ENCODE data around the gene KDM4C. TPM values are rescaled to one million over a fixed set of nuclear protein-coding genes. Genes with fewer than 3 reads are reported as not detected.
A peak's percentile ranks its signal among the peaks of the same experiment; 100 is the strongest.
"Not testable (repeated sequence)": the region's sequence is repeated elsewhere in the genome, so short reads cannot be mapped to it uniquely, and the experiment has no call there.

KDM4C gene
- total RNA-seq, 1 experiment from 2014 or later = 16.8 TPM

- TF ChIP-seq JUND (IDR thresholded peaks at IDR 0.05) (no peak), EGR1 (IDR thresholded peaks at IDR 0.05; ENCODE audit: low read depth) (no peak), CBX3 (IDR thresholded peaks at IDR 0.05; ENCODE audit: low read depth) (no peak), TCF7L2 (IDR thresholded peaks at IDR 0.05; ENCODE audit: borderline replicate concordance, extremely low read depth, insufficient read depth, insufficient read length) (no peak), EZH2 (IDR thresholded peaks at IDR 0.05) (no peak), ELF1 (IDR thresholded peaks at IDR 0.05; ENCODE audit: borderline replicate concordance, low read depth) (no peak), RAD21 (IDR thresholded peaks at IDR 0.05; ENCODE audit: low read depth) (no peak), MAX (IDR thresholded peaks at IDR 0.05) (no peak), SP1 (IDR thresholded peaks at IDR 0.05; ENCODE audit: low read depth) (no peak), POLR2A (IDR thresholded peaks at IDR 0.05; ENCODE audit: borderline replicate concordance, extremely low read depth, insufficient read depth, insufficient read length) (no peak)
- TF ChIP-seq, protein P1, sequence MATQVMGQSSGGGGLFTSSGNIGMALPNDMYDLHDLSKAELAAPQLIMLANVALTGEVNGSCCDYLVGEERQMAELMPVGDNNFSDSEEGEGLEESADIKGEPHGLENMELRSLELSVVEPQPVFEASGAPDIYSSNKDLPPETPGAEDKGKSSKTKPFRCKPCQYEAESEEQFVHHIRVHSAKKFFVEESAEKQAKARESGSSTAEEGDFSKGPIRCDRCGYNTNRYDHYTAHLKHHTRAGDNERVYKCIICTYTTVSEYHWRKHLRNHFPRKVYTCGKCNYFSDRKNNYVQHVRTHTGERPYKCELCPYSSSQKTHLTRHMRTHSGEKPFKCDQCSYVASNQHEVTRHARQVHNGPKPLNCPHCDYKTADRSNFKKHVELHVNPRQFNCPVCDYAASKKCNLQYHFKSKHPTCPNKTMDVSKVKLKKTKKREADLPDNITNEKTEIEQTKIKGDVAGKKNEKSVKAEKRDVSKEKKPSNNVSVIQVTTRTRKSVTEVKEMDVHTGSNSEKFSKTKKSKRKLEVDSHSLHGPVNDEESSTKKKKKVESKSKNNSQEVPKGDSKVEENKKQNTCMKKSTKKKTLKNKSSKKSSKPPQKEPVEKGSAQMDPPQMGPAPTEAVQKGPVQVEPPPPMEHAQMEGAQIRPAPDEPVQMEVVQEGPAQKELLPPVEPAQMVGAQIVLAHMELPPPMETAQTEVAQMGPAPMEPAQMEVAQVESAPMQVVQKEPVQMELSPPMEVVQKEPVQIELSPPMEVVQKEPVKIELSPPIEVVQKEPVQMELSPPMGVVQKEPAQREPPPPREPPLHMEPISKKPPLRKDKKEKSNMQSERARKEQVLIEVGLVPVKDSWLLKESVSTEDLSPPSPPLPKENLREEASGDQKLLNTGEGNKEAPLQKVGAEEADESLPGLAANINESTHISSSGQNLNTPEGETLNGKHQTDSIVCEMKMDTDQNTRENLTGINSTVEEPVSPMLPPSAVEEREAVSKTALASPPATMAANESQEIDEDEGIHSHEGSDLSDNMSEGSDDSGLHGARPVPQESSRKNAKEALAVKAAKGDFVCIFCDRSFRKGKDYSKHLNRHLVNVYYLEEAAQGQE (IDR thresholded peaks at IDR 0.05; ENCODE audit: low read depth) = no peak
- TF ChIP-seq, protein P2, sequence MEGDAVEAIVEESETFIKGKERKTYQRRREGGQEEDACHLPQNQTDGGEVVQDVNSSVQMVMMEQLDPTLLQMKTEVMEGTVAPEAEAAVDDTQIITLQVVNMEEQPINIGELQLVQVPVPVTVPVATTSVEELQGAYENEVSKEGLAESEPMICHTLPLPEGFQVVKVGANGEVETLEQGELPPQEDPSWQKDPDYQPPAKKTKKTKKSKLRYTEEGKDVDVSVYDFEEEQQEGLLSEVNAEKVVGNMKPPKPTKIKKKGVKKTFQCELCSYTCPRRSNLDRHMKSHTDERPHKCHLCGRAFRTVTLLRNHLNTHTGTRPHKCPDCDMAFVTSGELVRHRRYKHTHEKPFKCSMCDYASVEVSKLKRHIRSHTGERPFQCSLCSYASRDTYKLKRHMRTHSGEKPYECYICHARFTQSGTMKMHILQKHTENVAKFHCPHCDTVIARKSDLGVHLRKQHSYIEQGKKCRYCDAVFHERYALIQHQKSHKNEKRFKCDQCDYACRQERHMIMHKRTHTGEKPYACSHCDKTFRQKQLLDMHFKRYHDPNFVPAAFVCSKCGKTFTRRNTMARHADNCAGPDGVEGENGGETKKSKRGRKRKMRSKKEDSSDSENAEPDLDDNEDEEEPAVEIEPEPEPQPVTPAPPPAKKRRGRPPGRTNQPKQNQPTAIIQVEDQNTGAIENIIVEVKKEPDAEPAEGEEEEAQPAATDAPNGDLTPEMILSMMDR (IDR thresholded peaks at IDR 0.05 in 2 of 3, conservative IDR thresholded peaks at IDR 0.05 in 1 of 3; ENCODE audit: borderline replicate concordance in 1 of 3, insufficient read depth in 1 of 3, low read depth in 2 of 3, low read length in 2 of 3) = no peak
- no peak for ATAC-seq
- Histone ChIP-seq H3K36me3 (ENCODE audit: control insufficient read depth in 1 of 2, insufficient read depth in 2 of 2, low read length in 2 of 2) (no peaks in the 10 kb centered on the region), H3K4me3 (replicated peaks in 1 of 2; ENCODE audit: low read depth in 1 of 2, low read length in 2 of 2) (no peak overlapping the region), H3K9me2 (ENCODE audit: insufficient read depth) (no peaks in the 10 kb centered on the region), H3K27ac (ENCODE audit: low read depth, low read length) (no peak overlapping the region), H3K9ac (ENCODE audit: low read length) (no peak overlapping the region), H2AFZ (ENCODE audit: low read depth, low read length, poor library complexity, severe bottlenecking) (no peak overlapping the region), H3K4me1 (ENCODE audit: control insufficient read depth in 1 of 2, insufficient read depth in 2 of 2, low read length in 2 of 2) (no peaks in the 10 kb centered on the region), H3K79me2 (ENCODE audit: insufficient read depth, low read length) (no peaks in the 10 kb centered on the region; the same call in 1 of the 2 replicates), H3K4me2 (ENCODE audit: low read length) (no peak overlapping the region), H4K20me1 (ENCODE audit: insufficient read depth) (no peaks in the 10 kb centered on the region), H3K27me3 (ENCODE audit: insufficient read depth, low read length) (no peaks in the 10 kb centered on the region), H3K9me3 (ENCODE audit: control insufficient read depth in 1 of 2, insufficient read depth in 1 of 2, low read depth in 1 of 2, low read length in 2 of 2) (no peaks in the 10 kb centered on the region)
- intact Hi-C loops (cut with micrococcal nuclease) = no loop called here
- RAD21 ChIA-PET (ENCODE audit: low non-redundant PET in 1 of 2, low total read pairs in 2 of 2, uncharacterized antibody in 2 of 2, unreplicated experiment in 2 of 2) = no interaction called here
- BruUV-seq (replicated peaks) = no TSS peak
- no peak for DNase-seq (ENCODE audit: low read depth, low spot score)
- POLR2A ChIA-PET = no interaction called here
- CTCF ChIA-PET = interaction anchor here (0.7 kb wide), 1 partner anchor 21 kb away, joined by 3 read pairs; no protein-coding TSS in a partner anchor
These were observed 47.8 kb downstream of the KDM4C start for GRCh38 chr9:6805532-6805931.

DNA sequence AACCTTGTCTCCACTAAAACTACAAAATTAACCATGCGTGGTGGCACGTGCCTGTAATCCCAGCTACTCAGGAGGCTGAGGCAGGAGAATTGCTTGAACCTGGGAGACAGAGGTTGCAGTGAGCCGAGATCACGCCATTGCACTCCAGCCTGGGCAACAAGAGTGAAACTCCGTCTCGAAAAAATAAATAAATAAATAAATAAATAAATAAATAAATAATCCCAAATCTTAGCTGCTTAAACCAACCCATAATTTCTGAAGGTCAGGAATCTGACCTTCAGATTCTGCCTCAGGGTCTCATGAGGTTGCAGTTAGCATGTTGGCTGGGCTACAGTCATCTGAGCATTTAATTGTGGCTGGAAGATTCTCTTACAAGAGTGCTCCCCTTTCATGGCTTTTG lies 48.5 kb downstream of the KDM4C start:
- H3K4me1 ChIP-seq (ENCODE audit: control insufficient read depth in 1 of 2, insufficient read depth in 2 of 2, low read length in 2 of 2); POLR2A ChIA-PET; intact Hi-C loops (cut with micrococcal nuclease); H3K27me3 ChIP-seq (ENCODE audit: insufficient read depth, low read length); H3K4me3 ChIP-seq (replicated peaks in 1 of 2; ENCODE audit: low read depth in 1 of 2, low read length in 2 of 2); H3K27ac ChIP-seq (ENCODE audit: low read depth, low read length); DNase-seq (ENCODE audit: low read depth, low spot score); CTCF ChIA-PET; H3K9ac ChIP-seq (ENCODE audit: low read length); H3K9me3 ChIP-seq (ENCODE audit: control insufficient read depth in 1 of 2, insufficient read depth in 1 of 2, low read depth in 1 of 2, low read length in 2 of 2); H3K9me2 ChIP-seq (ENCODE audit: insufficient read depth); H3K4me2 ChIP-seq (ENCODE audit: low read length); H2AFZ ChIP-seq (ENCODE audit: low read depth, low read length, poor library complexity, severe bottlenecking); H3K36me3 ChIP-seq (ENCODE audit: control insufficient read depth in 1 of 2, insufficient read depth in 2 of 2, low read length in 2 of 2); ATAC-seq; RAD21 ChIA-PET (ENCODE audit: low non-redundant PET in 1 of 2, low total read pairs in 2 of 2, uncharacterized antibody in 2 of 2, unreplicated experiment in 2 of 2); H3K79me2 ChIP-seq (ENCODE audit: insufficient read depth, low read length); H4K20me1 ChIP-seq (ENCODE audit: insufficient read depth): not testable (repeated sequence)
- BruUV-seq (replicated peaks) = TSS peak; percentile 28
